Measurements from ENCODE around the gene CENPC.

- TF ChIP-seq POLR2A (IDR thresholded peaks at IDR 0.05) (no peak), CTCF (IDR thresholded peaks at IDR 0.05) (no peak)
Measured at GRCh38 chr4:67436742-67437141, 108.6 kb downstream of the CENPC start.

All from lower leg skin (tissue), 3 donors.